HEK293 (cell line): ENCODE data around the gene SUOX.
"Not testable (repeated sequence)": the region's sequence is repeated elsewhere in the genome, so short reads cannot be mapped to it uniquely, and the experiment has no call there.

Source experiments
- CTCF ChIA-PET: fragments of 350-600 bp; formaldehyde crosslinking; extraction: SDS; loops from one replicate; lab custom pipeline; 2021; ENCODE audit warnings: antibody characterized with exemption; lab: Yijun Ruan, JAX
- POLR2A ChIA-PET: fragments of 300-600 bp; formaldehyde crosslinking; extraction: SDS; loops from one replicate; lab custom pipeline; 2020; ENCODE audit warnings: antibody characterized with exemption, inconsistent platforms; lab: Yijun Ruan, JAX
- H3K27ac ChIP-seq: fragments of 200-500 bp; sonication (Bioruptor generic); 2 replicates; pipeline ENCODE4 v1.5.1; 2014; ENCODE audit warnings: low read depth, low read length, control low read depth, inconsistent platforms; ENCODE audit errors: extremely low read depth
- H3K36me3 ChIP-seq, 2 experiments: fragments of 200-500 bp in 1 of 2; sonication (Bioruptor generic) in 1 of 2; 1 replicate in 1 of 2; 2 replicates in 1 of 2; pipeline ENCODE4 v1.5.1; 2014 to 2017; ENCODE audit warnings: inconsistent platforms in 2 of 2, low read length in 2 of 2; ENCODE audit not compliant: control insufficient read depth in 2 of 2, insufficient read depth in 1 of 2
- H3K4me1 ChIP-seq: fragments of 200-500 bp; sonication (Bioruptor generic); 2 replicates; pipeline ENCODE4 v1.5.1; 2014; ENCODE audit warnings: mild to moderate bottlenecking, low read length, inconsistent platforms; ENCODE audit not compliant: control insufficient read depth, insufficient read depth
- H3K4me3 ChIP-seq: 2 replicates; pipeline ENCODE4 v1.5.1; 2011; ENCODE audit warnings: low read depth, mild to moderate bottlenecking, control low read depth, low read length, moderate library complexity
- H3K9me3 ChIP-seq: fragments of 200-500 bp; sonication (Bioruptor generic); 2 replicates; pipeline ENCODE4 v1.5.1; 2014; ENCODE audit warnings: low read depth, low read length, inconsistent platforms; ENCODE audit not compliant: control insufficient read depth, insufficient read depth
- GLIS1 ChIP-seq: fragments of 450-650 bp; formaldehyde crosslinking; IDR thresholded peaks from 2 replicates; pipeline ENCODE4 v1.5.1; 2016; ENCODE audit warnings: missing biosample characterization, missing genetic modification characterization
- KLF8 ChIP-seq: fragments of 450-650 bp; formaldehyde crosslinking; IDR thresholded peaks from 2 replicates; pipeline ENCODE4 v1.5.1; 2016; ENCODE audit warnings: missing biosample characterization, missing genetic modification characterization
- PRDM1 ChIP-seq: fragments of 450-650 bp; formaldehyde crosslinking; IDR thresholded peaks from 2 replicates; pipeline ENCODE4; 2016; ENCODE audit warnings: missing biosample characterization, missing genetic modification characterization
- ZFHX2 ChIP-seq: fragments of 450-650 bp; formaldehyde crosslinking; conservative IDR thresholded peaks from 2 replicates; pipeline ENCODE4 v1.5.1; 2016; ENCODE audit warnings: missing biosample characterization, missing genetic modification characterization
- ZNF121 ChIP-seq: fragments of 450-650 bp; formaldehyde crosslinking; IDR thresholded peaks from 2 replicates; pipeline ENCODE4 v1.5.1; 2016; ENCODE audit warnings: missing biosample characterization, missing genetic modification characterization
- ZNF23 ChIP-seq: fragments of 450-650 bp; formaldehyde crosslinking; IDR thresholded peaks from 2 replicates; pipeline ENCODE4 v1.5.1; 2016; ENCODE audit warnings: missing biosample characterization, missing genetic modification characterization, borderline replicate concordance
- ZNF239 ChIP-seq: fragments of 450-650 bp; formaldehyde crosslinking; IDR thresholded peaks from 2 replicates; pipeline ENCODE4 v1.5.1; 2016; ENCODE audit warnings: missing biosample characterization, missing genetic modification characterization
- ZNF266 ChIP-seq: fragments of 450-650 bp; formaldehyde crosslinking; IDR thresholded peaks from 2 replicates; pipeline ENCODE4 v1.5.1; 2016; ENCODE audit warnings: missing biosample characterization, missing genetic modification characterization, low read depth
- ZNF394 ChIP-seq: fragments of 450-650 bp; formaldehyde crosslinking; IDR thresholded peaks from 2 replicates; pipeline ENCODE4 v1.5.1; 2016; ENCODE audit warnings: missing biosample characterization, missing genetic modification characterization, mild to moderate bottlenecking, moderate library complexity, borderline replicate concordance
- ZNF544 ChIP-seq: fragments of 450-650 bp; formaldehyde crosslinking; IDR thresholded peaks from 2 replicates; pipeline ENCODE4 v1.5.0; 2017; ENCODE audit warnings: missing biosample characterization, missing genetic modification characterization
- ZNF610 ChIP-seq: fragments of 450-650 bp; formaldehyde crosslinking; IDR thresholded peaks from 2 replicates; pipeline ENCODE4 v1.5.1; 2016; ENCODE audit warnings: missing biosample characterization, missing genetic modification characterization, borderline replicate concordance
- ZNF701 ChIP-seq: fragments of 450-650 bp; formaldehyde crosslinking; IDR thresholded peaks from 2 replicates; pipeline ENCODE4 v1.5.1; 2016; ENCODE audit warnings: missing biosample characterization, missing genetic modification characterization
- TF ChIP-seq, protein P1 (sequence below): fragments of 450-650 bp; formaldehyde crosslinking; conservative IDR thresholded peaks from 2 replicates; pipeline ENCODE4 v1.5.1; 2016; ENCODE audit warnings: low read depth, missing biosample characterization, missing genetic modification characterization

Gene SUOX

GRCh38 chr12:55979069-55979468, 18.0 kb upstream of the SUOX start:
- CTCF ChIA-PET, result interaction anchor here (0.6 kb wide), 3 partner anchors 18 to 40 kb away, joined by 3 to 4 read pairs (median 3); partner anchors contain the start of gene SUOX
- H3K4me1 ChIP-seq, result no peaks in the 10 kb centered on the region

DNA sequence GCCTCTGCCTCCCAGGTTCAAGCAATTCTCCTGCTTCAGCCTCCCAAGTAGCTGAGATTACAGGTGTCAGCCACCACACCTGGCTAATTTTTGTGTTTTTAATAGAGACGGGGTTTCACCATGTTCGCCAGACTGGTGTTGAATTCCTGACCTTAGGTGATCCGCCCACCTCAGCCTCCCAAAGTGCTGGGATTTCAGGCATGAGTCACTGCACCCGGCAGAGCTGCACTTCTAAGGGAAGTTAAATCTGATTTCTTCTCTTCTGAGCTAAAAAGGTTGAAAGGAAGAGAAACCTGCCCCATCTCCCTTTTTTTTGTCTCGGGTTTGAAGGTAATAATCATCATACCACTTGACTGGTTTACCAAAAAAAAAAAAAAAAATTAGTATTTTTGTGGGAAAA, 15.2 kb upstream of the SUOX start:
- H3K27ac ChIP-seq, H3K4me3 ChIP-seq, H3K4me1 ChIP-seq, H3K9me3 ChIP-seq: not testable (repeated sequence)
- peaks cover 32 to 79% of the 10 kb centered on the region in 2 experiments for H3K36me3 ChIP-seq
- POLR2A ChIA-PET, result interaction anchor here (0.5 to 6.4 kb wide), 4 partner anchors 8 to 707 kb away, joined by 3 to 66 read pairs (median 4); partner anchors contain the start of gene RAB5B
- TF ChIP-seq PRDM1, result 0 out of 2 replicates have a peak, but pooled peaks have one; percentile 54
- peak; percentile 45; the same call in 1 of the 2 replicates for TF ChIP-seq ZFHX2 (tag by site-specific recombination)
- CTCF ChIA-PET, result interaction anchor here (0.6 to 3.8 kb wide), 10 partner anchors 14 to 243 kb away, joined by 3 to 19 read pairs (median 4); no protein-coding TSS in a partner anchor

More at GRCh38 chr12:55979069-55979468, 18.0 kb upstream of the SUOX start:
- POLR2A ChIA-PET, result interaction anchor here (0.7 kb wide), 2 partner anchors 18 to 169 kb away, joined by 5 to 6 read pairs; partner anchors contain the start of gene SUOX
- no peak overlapping the region for H3K4me3 ChIP-seq
- H3K9me3 ChIP-seq, result no peaks in the 10 kb centered on the region
- H3K27ac ChIP-seq, result no peak overlapping the region
- 0 out of 2 replicates have a peak, but pooled peaks have one; percentile 21 for TF ChIP-seq PRDM1
- TF ChIP-seq ZNF239, result no peak
- no peak for TF ChIP-seq KLF8 (tag by site-specific recombination)
- TF ChIP-seq, protein P1, sequence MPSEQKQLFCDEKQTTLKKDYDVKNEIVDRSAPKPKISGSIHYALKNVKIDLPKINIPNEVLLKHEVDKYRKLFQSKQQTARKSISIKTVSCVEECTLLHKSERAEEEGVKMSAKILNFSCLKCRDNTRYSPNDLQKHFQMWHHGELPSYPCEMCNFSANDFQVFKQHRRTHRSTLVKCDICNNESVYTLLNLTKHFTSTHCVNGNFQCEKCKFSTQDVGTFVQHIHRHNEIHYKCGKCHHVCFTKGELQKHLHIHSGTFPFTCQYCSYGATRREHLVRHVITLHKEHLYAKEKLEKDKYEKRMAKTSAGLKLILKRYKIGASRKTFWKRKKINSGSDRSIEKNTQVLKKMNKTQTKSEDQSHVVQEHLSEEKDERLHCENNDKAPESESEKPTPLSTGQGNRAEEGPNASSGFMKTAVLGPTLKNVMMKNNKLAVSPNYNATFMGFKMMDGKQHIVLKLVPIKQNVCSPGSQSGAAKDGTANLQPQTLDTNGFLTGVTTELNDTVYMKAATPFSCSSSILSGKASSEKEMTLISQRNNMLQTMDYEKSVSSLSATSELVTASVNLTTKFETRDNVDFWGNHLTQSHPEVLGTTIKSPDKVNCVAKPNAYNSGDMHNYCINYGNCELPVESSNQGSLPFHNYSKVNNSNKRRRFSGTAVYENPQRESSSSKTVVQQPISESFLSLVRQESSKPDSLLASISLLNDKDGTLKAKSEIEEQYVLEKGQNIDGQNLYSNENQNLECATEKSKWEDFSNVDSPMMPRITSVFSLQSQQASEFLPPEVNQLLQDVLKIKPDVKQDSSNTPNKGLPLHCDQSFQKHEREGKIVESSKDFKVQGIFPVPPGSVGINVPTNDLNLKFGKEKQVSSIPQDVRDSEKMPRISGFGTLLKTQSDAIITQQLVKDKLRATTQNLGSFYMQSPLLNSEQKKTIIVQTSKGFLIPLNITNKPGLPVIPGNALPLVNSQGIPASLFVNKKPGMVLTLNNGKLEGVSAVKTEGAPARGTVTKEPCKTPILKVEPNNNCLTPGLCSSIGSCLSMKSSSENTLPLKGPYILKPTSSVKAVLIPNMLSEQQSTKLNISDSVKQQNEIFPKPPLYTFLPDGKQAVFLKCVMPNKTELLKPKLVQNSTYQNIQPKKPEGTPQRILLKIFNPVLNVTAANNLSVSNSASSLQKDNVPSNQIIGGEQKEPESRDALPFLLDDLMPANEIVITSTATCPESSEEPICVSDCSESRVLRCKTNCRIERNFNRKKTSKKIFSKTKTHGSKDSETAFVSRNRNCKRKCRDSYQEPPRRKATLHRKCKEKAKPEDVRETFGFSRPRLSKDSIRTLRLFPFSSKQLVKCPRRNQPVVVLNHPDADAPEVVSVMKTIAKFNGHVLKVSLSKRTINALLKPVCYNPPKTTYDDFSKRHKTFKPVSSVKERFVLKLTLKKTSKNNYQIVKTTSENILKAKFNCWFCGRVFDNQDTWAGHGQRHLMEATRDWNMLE (tag by site-specific recombination), result no peak
- H3K36me3 ChIP-seq, result peaks cover 25 to 63% of the 10 kb centered on the region in 2 experiments; a peak in 2 of 3 replicates

- TF ChIP-seq ZNF266 (tag by site-specific recombination), result no peak
- no peak for TF ChIP-seq ZNF23
- TF ChIP-seq ZNF121 (tag by site-specific recombination), result peak; percentile 89
- peaks cover 38 to 79% of the 10 kb centered on the region in 2 experiments for H3K36me3 ChIP-seq
- no peaks in the 10 kb centered on the region for H3K9me3 ChIP-seq
- CTCF ChIA-PET, result interaction anchor here (0.6 to 3.8 kb wide), 7 partner anchors 13 to 243 kb away, joined by 3 to 19 read pairs (median 4); no protein-coding TSS in a partner anchor
- POLR2A ChIA-PET, result interaction anchor here (0.5 to 6.4 kb wide), 5 partner anchors 8 to 707 kb away, joined by 3 to 66 read pairs (median 4); partner anchors contain the start of genes RAB5B and SUOX
- H3K4me1 ChIP-seq, result no peaks in the 10 kb centered on the region
- H3K27ac ChIP-seq, result no peak overlapping the region
- H3K4me3 ChIP-seq, result no peak overlapping the region
Observed at GRCh38 chr12:55982319-55982936, 14.6 kb upstream of the SUOX start.

DNA sequence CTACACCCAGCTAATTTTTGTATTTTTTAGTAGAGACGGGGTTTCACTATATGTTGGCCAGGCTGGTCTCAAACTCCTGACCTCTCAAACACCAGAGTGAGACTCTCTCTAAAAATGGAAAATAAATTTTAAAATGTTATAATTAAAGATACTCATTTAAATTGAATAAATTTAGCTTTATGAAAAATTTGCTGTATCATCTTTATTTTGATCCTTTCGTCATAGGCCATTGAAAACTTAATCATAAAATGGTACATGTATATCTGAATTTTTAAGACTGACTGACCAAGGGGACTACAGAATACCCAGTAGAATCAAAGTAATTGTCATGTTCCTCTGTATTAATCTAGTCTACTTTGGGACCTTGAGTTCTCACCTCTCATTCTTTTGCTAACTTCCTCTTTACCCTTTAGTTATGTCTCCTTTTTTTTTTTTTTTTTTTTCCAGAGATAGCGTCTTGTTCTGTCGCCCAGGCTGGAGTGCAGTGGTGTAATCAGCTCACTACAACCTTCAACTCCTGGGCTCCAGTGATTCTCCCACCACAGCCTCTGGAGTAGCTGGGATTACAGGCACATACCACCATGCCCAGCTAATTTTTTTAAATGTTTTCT, 13.7 kb upstream of the SUOX start:
- Histone ChIP-seq H3K27ac (no peak overlapping the region), H3K9me3 (no peaks in the 10 kb centered on the region), H3K4me1 (no peaks in the 10 kb centered on the region), H3K4me3 (no peak overlapping the region), H3K36me3 (peaks cover 43 to 78% of the 10 kb centered on the region in 2 experiments)
- no peak for TF ChIP-seq ZNF544 (tag by site-specific recombination)
- no peak for TF ChIP-seq ZNF610 (tag by site-specific recombination)
- no peak for TF ChIP-seq GLIS1
- TF ChIP-seq ZNF394 (tag by site-specific recombination), result peak; percentile 12; the same call in 1 of the 2 replicates
- TF ChIP-seq ZNF701 (tag by site-specific recombination), result no peak
- CTCF ChIA-PET, result interaction anchor here (0.7 to 3.8 kb wide), 3 partner anchors 12 to 244 kb away, joined by 5 to 19 read pairs (median 7); no protein-coding TSS in a partner anchor
- POLR2A ChIA-PET, result interaction anchor here (0.7 to 6.4 kb wide), 3 partner anchors 9 to 154 kb away, joined by 4 to 66 read pairs (median 4); partner anchors contain the start of genes DNAJC14, RAB5B and SUOX
